DMS114 treated with DMSO at 0.1 percent for 48 hours (cell line): ENCODE results near the gene CELSR1.
"Not testable (repeated sequence)": the region's sequence is repeated elsewhere in the genome, so short reads cannot be mapped to it uniquely, and the experiment has no call there.

Experiments
- DNase-seq: peaks from one replicate; lab custom pipeline; 2025; ENCODE audit not compliant: unreplicated experiment; lab: John Stamatoyannopoulos, UW

The CELSR1 gene

DNA sequence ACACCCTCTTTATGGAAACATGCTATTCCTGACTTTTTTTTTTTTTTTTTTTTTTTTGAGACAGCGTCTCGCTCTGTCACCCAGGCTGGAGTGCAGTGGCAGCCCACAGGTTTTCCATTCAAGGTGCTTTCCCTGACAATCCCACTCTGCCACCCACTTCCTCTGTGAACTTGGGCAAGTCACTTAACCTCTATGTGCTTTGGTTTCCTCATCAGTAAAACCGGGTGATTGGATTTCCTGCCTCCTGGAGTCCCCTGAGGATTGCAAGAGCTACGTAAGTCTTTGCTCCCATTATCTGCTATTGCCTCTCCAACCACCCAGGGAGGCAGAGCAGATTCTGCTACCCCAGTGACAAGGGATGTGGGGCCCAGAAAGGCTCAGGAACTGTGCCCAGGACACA is 54.1 kb downstream of the CELSR1 start:
- no peak for DNase-seq

DNA sequence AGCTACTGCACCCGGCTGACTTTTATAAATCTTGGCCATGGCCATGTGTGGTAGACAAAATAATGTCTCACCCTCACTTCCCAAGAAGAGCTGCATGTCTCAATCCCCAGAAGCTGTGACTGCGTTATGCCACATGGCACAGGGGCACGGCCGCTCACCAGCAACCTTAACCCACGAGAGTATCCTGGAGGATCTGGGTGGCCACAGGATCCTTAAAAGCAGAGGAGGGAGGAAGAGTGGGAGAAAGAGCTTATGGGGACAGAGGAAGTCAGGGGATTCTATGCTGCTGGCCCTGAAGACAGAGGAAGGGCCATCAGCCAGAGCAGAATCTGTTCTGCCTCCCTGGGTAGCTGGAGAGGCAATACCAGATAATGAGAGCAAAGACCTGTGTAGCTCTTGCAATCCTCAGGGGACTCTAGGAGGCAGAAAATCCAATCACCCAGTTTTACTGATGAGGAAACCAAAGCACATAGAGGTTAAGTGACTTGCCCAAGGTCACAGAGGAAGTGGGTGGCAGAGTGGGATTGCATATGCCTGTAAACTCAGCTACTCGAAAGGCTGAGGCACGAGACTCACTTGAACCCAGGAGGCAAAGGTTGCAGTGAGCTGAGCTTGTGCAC is 55.3 kb downstream of the CELSR1 start:
- DNase-seq, result no peak

DNA sequence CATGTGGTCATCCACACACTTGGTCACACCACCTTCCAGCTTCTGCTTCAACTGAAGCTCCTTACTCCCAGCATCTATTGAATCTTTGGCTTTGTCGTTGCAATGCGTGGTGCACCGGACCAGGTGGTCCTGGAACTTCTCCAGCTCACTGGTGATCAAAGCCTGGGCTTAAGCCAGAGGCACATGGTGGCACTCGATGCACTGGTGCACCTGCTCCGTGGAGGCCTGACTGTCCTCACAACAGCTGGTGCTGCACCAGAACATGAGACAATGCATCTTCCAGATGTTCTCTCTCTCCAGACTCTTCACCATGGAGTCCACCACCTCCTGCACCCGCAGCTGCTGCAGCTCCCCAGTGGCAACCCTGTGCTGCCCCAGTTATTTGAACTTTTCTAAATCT is 56.0 kb downstream of the CELSR1 start:
- no peak for DNase-seq

DNA sequence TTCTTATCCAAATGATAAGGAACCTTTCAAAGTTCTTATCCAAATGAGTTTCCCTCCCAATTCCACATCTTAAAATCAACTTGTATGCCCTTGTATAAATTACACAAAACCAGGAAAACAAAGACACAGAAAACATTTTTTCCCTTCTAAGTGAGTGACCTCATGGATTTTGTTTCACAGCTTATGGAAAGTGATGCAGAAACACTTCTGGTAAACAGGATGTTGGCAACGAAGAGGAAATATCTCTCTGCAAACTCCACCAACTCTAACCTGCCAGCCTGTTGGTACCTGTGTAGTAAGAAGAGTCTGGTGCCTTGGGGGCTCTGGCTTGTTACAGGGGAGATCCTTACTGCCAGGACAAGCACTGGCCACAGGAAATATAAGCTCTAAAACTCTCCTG is 57.0 kb downstream of the CELSR1 start:
- DNase-seq, result no peak

DNA sequence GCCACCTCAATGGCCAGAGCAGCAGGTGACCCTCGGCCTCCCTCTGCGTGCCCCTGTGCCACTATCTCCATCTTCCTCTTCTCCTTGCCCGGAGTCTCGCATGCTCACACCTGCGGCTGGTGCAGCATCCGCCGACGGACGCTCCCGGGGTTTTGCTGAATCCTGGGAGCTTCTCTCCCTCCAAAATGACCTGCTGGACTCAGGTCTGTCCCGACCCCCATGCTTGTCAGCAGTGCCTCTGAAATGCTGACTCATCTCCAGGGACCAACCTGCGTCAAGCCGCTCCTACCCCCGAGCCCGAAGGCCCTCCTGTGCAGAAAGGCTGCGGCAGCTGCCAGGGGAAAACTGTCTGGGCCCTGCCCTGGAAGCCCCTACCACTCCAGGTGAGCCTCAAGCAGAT is 58.4 kb downstream of the CELSR1 start:
- DNase-seq, result no peak

DNA sequence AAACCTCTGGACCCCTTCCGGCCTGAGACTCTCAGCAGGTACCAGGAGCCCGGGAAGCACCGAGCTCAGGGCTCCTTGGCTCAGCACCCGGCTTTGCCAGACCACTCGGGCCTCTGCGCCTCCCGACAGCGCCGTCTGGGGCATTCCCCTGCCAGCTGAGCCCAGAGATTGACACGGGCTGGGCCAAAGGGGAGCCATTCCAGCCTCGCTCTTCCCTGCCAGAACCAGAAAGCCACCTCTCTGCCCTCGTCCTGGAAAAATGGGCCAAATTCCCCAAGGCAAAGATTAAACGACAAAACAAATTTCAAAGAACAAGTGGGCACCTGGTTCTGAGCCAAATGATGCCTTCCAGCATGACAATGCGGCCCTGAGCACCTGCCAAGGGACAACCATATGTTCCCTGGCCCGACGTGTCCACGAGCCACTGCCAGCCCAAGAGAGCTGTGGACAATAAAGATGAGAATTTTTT is 59.3 kb downstream of the CELSR1 start:
- no peak for DNase-seq

DNA sequence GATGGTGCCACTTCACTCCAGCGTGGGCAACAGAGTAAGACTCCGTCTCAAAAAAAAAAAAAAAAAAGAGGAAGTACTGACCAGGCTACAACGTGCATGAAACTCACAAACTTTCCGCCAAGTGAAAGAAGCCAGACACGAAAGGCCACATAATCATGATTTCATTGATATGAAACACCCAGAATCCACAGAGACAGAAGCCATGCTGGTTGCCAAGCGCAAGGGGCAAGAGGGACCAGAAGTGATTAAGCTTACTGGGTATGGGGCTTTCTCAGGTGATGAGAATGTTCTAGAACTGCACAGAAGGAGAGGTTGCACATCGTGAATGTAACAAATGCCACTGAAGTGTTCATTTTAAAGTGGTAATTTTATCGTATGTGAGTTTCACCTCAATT is 60.9 kb downstream of the CELSR1 start:
- DNase-seq, result no peak

DNA sequence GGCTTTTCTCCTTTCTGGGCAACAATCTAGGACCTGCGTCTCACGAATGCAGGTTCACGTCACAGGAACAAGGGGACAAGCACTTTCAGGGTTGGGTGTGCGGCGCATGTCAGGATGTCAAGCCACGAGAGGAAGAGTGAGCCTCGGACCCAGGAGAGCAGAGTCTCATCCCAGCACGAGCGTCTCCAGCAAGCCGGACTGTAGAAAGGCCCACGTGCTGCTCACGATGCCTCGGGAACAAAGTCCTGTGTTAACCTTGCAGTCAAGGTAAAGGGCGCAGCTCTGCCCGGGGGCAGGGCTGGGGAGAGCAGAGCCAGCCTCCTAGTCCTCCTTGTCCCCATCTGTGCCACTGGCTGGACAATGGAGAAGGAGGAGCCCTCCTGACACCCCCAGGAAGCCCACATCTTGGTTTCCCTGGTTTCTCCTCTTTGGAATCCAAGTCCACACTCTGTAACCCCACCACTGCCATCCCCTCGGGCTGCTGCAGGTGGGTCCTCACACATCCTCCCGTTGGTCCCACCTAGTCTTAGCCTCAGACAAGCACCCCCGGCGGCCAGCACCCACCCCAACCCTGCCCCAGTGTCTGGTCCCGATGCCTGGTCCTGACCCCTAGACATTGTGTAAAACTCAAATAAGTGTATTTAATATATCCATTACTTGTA is 63.4 kb downstream of the CELSR1 start:
- DNase-seq, result no peak

DNA sequence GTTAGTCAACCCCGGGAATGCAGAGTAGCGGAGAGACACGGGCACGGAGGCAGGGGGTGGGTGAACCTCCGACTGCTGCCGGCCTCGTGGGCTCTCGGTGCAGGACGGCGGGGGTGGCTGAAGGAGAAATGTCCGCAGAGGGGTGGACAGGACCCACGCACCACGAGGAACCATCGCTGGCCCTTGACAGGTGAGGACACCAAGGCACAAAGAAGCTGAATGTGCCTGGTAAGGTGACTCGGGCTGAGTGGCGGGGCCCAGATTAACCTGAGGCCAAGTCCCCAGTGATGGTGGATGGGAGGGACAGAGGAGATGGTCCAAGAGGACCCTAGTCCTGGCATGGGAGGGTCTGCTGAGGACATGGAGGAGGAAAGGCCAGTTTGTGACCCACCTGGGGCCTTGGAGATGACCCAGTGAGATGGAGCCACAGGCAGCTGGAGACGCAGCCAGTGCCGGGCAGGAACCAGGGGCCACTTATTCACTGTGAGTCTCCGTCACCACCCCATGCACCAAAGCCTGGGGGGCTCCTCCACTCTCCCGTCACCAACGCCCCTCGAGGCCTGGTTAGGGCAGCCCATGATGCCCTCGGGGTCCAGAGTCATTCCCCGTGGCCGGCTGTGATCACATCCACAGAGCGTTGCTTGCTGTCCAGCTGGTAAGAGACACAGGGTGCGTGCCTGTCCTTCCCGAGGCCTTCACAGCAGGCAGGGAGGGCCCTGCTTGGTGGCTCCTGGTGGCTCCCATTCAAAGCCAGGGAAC is 64.2 kb downstream of the CELSR1 start:
- DNase-seq, result no peak

DNA sequence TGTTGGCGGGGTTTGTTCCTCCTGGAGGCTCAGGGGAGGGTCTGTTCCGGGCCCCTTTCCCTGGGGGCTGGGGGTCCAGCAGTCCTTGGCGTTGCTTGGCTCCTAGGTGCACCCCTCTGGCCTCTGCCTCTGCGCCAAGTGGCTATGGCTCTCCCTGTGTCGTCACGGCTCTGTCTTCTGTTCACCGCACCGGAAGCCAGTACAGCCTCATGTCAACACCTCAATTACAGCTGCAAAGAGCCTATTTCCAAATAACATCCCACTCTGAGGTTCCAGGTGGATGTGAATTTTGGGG is 64.8 kb downstream of the CELSR1 start:
- no peak for DNase-seq

DNA sequence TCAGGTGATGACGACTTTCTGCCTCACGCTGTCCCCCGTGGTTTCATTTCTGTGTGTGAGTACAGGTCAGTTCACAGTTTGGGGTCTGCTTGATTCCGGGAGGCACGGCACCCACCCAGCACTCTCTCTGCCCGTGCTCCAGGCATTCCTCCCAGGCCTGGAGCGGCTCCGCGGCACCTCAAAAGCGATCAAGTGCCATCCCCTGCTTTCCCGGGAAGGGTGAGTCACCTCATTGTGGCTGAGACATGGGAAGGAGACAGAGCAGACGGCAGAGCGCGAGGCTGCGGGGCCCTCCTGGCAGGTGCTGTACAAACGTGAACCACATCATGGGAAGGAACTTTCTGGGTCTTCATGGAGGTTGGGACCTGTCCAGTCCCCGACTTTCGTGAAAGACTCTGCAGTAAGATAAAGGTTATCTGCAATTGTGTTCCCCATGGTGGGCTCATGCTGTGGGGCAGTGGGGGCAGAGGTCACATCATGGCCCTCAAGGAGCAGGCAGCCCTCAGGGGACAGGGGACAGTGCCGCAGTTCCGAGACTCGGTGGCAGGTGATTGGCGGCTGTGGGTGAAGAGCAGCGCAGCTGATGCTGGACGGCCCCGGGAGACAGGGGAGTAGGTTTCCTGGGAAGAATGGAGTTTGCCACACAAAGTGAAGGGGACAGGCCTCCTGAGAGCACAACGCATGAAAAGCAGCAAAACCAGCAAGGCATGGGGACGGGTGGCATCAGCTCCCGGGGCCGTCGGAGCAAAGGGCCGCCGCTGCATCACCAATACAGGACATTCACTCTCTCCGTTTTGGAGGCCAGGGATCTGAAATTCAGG is 65.3 kb downstream of the CELSR1 start:
- DNase-seq, result no peak

DNA sequence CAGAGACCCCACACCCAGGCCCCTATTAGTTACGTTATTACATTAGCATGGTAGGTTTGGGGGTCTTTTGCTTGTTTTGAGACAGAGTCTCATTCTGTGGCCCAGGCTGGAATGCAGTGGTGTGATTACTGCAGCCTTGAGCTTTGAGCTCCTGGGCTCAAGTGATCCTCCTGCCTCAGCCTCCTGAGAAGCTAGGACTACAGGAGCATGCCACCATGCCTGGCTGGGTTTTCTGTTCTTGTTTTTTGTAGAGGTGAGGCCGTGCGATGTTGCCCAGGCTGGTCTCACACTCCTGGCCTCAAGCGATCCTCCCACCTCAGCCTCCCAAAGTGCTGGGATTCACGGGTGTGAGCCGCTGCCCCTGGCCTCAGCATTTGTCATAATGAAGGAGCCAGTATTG is 66.1 kb downstream of the CELSR1 start:
- DNase-seq, result not testable (repeated sequence)

DNA sequence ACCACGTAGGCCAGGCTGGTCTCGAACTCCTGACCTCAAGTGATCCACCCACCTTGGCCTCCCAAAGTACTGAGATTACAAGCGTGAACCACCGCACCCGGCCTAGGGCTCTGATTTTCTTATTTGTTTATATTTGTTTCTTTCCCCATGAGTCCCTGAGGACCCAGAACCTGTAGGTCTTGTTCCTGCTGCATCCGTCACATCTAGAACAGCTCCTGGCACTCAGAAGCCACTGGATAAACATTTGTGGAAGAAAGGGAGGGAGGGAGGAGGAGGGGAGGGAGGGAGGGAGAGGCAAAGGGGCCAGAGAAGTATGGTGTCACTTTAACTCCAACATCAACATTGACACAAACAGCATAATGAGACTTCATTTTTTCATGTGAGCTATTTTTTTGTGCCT is 67.7 kb downstream of the CELSR1 start:
- DNase-seq, result no peak

DNA sequence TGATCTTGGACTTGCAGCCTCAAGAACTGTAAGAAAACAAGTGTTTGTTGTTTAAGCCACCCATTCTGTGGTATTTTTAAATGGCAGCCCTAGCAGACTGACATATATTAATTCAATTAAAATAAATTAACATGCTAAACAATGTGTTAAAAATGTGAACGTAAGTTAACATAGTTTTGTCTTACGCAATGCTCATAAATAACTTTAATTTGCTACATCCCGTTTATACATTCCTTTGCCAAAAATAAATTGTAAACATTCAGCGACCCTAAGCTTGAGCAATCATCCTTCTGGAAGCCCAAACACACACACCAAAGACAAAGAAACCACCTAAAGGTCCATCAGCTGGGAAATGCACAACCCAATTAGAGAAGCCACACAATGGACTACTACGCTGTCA is 70.4 kb downstream of the CELSR1 start:
- no peak for DNase-seq

DNA sequence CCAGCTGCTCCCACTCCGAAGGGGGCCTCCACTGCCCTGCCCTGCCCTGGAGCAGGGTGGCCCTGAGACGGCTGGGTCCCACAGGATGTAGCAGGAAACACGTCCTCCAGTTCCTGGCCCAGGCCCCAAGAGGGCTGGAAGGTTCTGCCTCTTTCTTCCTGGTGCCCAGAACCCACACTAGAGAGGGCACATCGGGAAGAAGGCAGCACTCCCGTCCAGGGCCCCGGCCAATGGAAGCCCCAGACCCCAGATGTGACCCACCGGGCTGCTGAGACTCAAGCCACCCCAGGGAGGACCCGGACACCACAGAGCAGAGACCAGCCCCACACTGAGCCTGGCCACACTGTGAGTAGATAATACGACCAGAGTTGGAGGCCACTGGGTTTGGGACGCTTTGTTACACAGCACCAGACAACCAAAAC is 71.2 kb downstream of the CELSR1 start:
- no peak for DNase-seq

DNA sequence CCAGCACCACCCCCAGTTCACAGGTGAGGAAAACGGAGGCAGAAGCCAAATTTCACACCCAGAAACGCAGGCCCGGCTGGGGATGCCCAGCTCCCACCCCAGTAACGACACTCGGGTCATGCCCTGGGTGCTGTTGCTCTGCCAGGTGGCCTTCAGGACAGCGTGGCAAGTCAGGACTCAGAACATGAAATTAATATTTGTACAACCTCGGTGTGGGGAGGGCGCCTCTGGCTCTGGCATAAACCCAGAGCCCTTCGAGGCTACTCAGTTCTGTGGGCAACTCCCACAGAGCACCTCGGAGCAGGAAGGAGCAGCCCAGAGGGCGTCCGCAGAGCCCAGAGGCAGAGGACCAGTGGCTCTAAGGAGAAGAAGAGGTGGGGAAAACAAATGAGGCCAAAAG is 71.6 kb downstream of the CELSR1 start:
- no peak for DNase-seq

DNA sequence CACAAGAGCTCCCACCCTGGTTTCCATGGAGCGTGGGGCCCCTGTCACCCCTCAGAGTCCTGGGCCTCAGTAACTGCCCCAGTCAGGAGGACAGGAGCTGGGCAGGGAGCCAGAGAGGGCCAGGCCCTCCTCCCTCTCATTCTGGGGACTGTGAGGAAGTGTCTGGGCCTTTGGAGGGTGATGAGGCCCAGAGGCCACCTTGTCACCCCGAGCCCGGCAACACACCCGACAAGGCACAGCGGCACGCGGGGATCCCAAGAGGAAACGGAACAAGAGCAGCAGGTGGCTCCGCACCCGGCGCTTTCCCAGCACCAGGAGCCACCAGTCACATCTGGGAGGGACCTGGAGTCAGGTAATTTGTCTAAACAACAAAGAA is 72.1 kb downstream of the CELSR1 start:
- no peak for DNase-seq

DNA sequence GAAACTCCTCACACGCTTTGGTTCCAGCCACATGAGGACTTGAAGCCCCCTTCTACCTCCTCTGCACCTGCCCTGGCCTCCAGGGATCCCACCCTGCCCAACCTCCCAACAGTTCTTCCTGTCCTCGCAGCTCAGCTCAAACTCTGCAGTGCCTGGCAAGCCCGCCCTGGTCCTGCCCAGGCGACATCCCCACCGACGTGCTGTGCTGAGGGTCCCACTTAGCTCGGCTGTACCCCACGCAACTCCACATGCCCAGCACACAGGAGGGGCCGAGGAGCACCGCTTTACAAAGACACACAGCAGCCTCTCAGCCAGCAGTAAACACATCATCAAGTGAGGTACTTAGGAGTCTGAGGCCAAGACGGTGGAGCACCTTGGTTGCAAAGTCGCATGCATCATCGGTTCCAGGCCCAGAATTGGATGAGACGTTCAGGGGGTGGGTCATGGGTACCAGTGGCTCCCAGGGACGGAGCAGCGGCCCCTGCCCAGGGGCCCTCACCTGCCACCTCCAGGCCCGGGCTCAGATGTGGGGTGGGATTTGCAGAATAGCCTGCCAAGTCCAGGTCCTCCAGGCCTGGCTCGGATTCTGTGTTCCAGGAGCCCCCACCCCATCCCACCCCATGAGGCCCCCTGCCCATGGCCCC is 72.6 kb downstream of the CELSR1 start:
- no peak for DNase-seq

DNA sequence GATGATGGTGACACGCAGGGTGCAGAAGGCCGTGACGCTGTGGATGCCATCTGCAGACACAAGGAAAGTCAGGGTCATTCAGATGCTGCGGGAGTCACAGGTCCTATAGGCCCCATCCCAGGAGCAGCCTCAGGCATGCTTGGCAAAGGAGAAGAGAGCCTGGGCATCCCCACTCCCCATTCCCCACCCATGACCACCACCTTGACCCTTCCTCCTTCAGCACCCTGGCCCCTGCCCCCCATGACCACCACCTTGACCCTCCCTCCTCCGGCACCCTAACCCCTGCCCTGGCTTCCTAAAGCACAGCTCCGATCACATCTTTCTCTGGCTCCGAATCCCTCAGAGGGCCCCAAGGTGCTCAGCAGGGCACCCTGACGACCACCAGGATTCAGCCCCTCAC is 73.1 kb downstream of the CELSR1 start:
- no peak for DNase-seq

DNA sequence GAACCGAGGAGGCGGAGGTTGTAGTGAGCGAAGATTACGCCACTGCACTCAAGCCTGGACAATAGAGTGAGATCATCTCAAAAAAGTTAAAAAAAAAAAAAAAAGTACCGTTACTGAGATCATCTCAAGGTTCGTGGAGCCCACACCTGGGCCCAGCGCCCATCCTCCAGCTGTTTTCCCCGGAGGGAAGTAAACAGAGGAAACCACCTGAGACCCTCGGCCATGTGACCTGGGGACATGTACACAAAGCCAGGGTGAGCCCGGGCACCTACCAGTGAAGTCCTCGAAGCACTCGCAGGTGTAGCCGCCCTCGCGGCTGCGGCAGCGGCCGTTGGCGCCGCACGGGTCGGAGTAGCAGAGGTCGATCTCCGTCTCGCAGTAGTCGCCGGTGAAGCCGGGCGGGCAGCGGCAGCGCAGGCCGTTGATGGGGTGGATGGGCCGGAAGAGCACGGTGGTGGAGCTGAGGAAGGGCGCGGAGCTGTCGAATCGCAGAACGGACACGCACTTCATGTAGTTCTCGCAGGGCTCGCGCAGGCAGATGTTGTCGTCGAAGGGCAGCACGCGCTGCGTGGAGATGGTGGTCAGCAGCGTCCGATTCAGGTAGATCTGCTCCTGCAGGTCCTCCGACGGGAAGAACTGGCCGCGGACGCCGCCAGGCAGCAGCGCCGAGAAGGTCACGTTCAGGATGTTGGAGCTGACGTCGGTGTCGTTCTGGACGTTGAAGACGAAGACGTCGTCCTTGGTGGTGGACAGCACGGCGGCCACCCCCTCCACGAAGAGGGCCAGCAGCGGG is 73.8 kb downstream of the CELSR1 start:
- DNase-seq, result no peak
